ENCODE measurements around the gene TBC1D1. TPM values are rescaled to one million over a fixed set of nuclear protein-coding genes. Genes with fewer than 3 reads are reported as not detected.

The TBC1D1 gene
- total RNA-seq, 1 experiment from 2014 or later = 56.0 TPM

DNA sequence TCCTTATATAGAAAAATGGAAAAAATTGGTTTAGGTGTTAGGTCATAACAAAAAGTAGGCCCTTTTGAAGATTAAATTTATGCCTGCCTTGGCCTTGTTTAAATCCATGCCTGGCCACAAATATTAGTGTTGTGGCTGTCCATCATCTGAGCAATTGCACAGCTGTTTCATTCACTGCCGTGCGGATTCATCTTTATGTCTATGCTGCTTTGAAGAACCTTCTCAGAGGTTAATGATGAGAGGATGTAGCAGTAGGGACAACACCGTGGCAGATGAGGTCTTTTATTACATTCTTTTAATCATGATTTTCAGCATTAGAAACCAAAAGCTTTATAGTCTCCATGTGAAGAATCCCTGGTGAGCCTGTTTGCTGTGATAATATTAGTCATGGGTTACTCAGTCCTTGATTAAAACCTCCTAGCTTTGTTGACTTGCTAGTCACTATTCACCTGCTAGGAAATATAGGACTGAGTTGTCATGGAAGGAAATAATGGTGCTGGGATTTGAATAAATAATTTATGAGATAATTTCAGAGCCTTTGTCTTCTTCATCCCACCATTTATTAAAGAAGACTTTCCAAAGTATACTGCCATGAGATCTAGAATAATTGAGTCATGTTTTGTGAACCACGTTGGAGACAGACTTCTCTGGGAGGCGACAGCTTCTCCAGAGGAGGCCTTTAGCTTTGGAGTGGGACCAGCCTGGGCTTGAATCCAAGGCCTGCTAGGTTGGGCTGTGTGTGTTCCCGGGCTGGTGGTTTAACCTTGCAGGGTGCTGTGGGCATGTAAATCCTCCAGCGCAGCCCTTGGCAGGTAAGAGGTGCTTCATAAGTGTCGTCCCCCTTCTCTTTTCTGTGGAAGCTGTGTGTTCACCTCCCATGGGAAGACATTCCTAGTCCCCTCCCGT is 122.8 kb downstream of the TBC1D1 start:
- DNase-seq (ENCODE audit: low read depth, low spot score) = peak; percentile 10
- H3K27me3 ChIP-seq (ENCODE audit: control insufficient read depth, insufficient read depth, low read length) = no peaks in the 10 kb centered on the region
- no TSS peak for BruUV-seq (replicated peaks)
- ChIA-PET CTCF (no interaction called here), POLR2A (no interaction called here)
- in situ Hi-C loops (cut with HindIII; ENCODE audit: low pct_unique_long_range_greater_than_20kb, low sequenced_read_pairs) = no loop called here
- H3K4me1 ChIP-seq (ENCODE audit: control insufficient read depth, insufficient read depth, low read length) = no peaks in the 10 kb centered on the region; the same call in 1 of the 2 replicates
- TF ChIP-seq POLR2AphosphoS5 (IDR thresholded peaks at IDR 0.05; ENCODE audit: low read depth, low read length) = no peak
- TF ChIP-seq, protein P1, sequence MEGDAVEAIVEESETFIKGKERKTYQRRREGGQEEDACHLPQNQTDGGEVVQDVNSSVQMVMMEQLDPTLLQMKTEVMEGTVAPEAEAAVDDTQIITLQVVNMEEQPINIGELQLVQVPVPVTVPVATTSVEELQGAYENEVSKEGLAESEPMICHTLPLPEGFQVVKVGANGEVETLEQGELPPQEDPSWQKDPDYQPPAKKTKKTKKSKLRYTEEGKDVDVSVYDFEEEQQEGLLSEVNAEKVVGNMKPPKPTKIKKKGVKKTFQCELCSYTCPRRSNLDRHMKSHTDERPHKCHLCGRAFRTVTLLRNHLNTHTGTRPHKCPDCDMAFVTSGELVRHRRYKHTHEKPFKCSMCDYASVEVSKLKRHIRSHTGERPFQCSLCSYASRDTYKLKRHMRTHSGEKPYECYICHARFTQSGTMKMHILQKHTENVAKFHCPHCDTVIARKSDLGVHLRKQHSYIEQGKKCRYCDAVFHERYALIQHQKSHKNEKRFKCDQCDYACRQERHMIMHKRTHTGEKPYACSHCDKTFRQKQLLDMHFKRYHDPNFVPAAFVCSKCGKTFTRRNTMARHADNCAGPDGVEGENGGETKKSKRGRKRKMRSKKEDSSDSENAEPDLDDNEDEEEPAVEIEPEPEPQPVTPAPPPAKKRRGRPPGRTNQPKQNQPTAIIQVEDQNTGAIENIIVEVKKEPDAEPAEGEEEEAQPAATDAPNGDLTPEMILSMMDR (IDR thresholded peaks at IDR 0.05) = no peak
- TF ChIP-seq, protein P2, sequence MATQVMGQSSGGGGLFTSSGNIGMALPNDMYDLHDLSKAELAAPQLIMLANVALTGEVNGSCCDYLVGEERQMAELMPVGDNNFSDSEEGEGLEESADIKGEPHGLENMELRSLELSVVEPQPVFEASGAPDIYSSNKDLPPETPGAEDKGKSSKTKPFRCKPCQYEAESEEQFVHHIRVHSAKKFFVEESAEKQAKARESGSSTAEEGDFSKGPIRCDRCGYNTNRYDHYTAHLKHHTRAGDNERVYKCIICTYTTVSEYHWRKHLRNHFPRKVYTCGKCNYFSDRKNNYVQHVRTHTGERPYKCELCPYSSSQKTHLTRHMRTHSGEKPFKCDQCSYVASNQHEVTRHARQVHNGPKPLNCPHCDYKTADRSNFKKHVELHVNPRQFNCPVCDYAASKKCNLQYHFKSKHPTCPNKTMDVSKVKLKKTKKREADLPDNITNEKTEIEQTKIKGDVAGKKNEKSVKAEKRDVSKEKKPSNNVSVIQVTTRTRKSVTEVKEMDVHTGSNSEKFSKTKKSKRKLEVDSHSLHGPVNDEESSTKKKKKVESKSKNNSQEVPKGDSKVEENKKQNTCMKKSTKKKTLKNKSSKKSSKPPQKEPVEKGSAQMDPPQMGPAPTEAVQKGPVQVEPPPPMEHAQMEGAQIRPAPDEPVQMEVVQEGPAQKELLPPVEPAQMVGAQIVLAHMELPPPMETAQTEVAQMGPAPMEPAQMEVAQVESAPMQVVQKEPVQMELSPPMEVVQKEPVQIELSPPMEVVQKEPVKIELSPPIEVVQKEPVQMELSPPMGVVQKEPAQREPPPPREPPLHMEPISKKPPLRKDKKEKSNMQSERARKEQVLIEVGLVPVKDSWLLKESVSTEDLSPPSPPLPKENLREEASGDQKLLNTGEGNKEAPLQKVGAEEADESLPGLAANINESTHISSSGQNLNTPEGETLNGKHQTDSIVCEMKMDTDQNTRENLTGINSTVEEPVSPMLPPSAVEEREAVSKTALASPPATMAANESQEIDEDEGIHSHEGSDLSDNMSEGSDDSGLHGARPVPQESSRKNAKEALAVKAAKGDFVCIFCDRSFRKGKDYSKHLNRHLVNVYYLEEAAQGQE (IDR thresholded peaks at IDR 0.05; ENCODE audit: insufficient read depth in 1 of 2, low read depth in 2 of 2, low read length in 1 of 2) = no peak
- no peak for TF ChIP-seq SIN3A (IDR thresholded peaks at IDR 0.05; ENCODE audit: borderline replicate concordance, insufficient read depth, low read depth, low read length)
- TF ChIP-seq TCF7L2 (IDR thresholded peaks at IDR 0.05; ENCODE audit: low read depth, low read length) = no peak
- no peak overlapping the region for H3K4me3 ChIP-seq (ENCODE audit: low read depth in 2 of 2, low read length in 2 of 2)
- H3K36me3 ChIP-seq (ENCODE audit: control insufficient read depth, insufficient read depth, low read length) = no peaks in the 10 kb centered on the region; the same call in 1 of the 2 replicates
- ATAC-seq = 0 out of 2 replicates have a peak, but pooled peaks have one; percentile 65
- intact Hi-C loops (cut with micrococcal nuclease; ENCODE audit: unreplicated experiment) = no loop called here
- H3K9me3 ChIP-seq (ENCODE audit: control insufficient read depth, insufficient read depth, low read depth, low read length) = no peaks in the 10 kb centered on the region
- H3K27ac ChIP-seq (ENCODE audit: low read length) = no peak overlapping the region

DNA sequence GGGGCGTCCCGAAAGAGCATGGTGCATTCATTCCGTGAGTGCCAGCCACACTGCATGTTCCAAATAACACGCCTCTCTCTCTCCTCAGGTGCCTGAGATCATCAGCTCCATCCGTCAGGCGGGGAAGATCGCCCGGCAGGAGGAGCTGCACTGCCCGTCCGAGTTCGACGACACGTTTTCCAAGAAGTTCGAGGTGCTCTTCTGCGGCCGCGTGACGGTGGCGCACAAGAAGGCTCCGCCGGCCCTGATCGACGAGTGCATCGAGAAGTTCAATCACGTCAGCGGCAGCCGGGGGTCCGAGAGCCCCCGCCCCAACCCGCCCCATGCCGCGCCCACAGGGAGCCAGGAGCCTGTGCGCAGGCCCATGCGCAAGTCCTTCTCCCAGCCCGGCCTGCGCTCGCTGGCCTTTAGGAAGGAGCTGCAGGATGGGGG is 123.6 kb downstream of the TBC1D1 start:
- Histone ChIP-seq H3K9me3 (ENCODE audit: control insufficient read depth, insufficient read depth, low read depth, low read length) (no peaks in the 10 kb centered on the region), H3K4me3 (ENCODE audit: low read depth in 2 of 2, low read length in 2 of 2) (no peak overlapping the region), H3K36me3 (ENCODE audit: control insufficient read depth, insufficient read depth, low read length) (no peaks in the 10 kb centered on the region; the same call in 1 of the 2 replicates), H3K27ac (ENCODE audit: low read length) (no peak overlapping the region), H3K27me3 (ENCODE audit: control insufficient read depth, insufficient read depth, low read length) (no peaks in the 10 kb centered on the region), H3K4me1 (ENCODE audit: control insufficient read depth, insufficient read depth, low read length) (no peaks in the 10 kb centered on the region; the same call in 1 of the 2 replicates)
- intact Hi-C loops (cut with micrococcal nuclease; ENCODE audit: unreplicated experiment) = no loop called here
- CTCF ChIA-PET = interaction anchor here (0.5 kb wide), 1 partner anchor 22 kb away, joined by 3 read pairs; no protein-coding TSS in a partner anchor
- no peak for ATAC-seq
- POLR2A ChIA-PET = no interaction called here
- TF ChIP-seq, protein P1 (IDR thresholded peaks at IDR 0.05) = no peak
- no peak for TF ChIP-seq TCF7L2 (IDR thresholded peaks at IDR 0.05; ENCODE audit: low read depth, low read length)
- TF ChIP-seq, protein P2 (IDR thresholded peaks at IDR 0.05; ENCODE audit: insufficient read depth in 1 of 2, low read depth in 2 of 2, low read length in 1 of 2) = no peak
- no peak for TF ChIP-seq POLR2AphosphoS5 (IDR thresholded peaks at IDR 0.05; ENCODE audit: low read depth, low read length)
- TF ChIP-seq SIN3A (IDR thresholded peaks at IDR 0.05; ENCODE audit: borderline replicate concordance, insufficient read depth, low read depth, low read length) = no peak
- in situ Hi-C loops (cut with HindIII; ENCODE audit: low pct_unique_long_range_greater_than_20kb, low sequenced_read_pairs) = no loop called here
- no TSS peak for BruUV-seq (replicated peaks)
- no peak for DNase-seq (ENCODE audit: low read depth, low spot score)
